ENCODE measurements around the gene KRT32. TPM values are rescaled to one million over a fixed set of nuclear protein-coding genes. Genes with fewer than 3 reads are reported as not detected.

KRT32 gene
- total RNA-seq, 1 donor from 2014 or later, result not detected

GRCh38 chr17:41505809-41506767, 38.9 kb upstream of the KRT32 start:
- Histone ChIP-seq H3K9ac (no peak overlapping the region), H3F3A (ENCODE audit: low read depth) (no peaks in the 10 kb centered on the region), H3K4me3 (no peak overlapping the region), H4K20me1 (ENCODE audit: low read depth) (no peaks in the 10 kb centered on the region), H3K4me2 (no peak overlapping the region), H3K79me2 (ENCODE audit: low read depth) (no peaks in the 10 kb centered on the region), H2AFZ (replicated peaks) (no peak overlapping the region), H3K9me3 (ENCODE audit: low read depth) (no peaks in the 10 kb centered on the region), H3K27ac (no peak overlapping the region), H3K4me1 (peaks cover 11% of the 10 kb centered on the region), H3K27me3 (no peaks in the 10 kb centered on the region), H3K36me3 (no peaks in the 10 kb centered on the region)
- Mint-ChIP-seq H3K36me3 (no peaks in the 10 kb centered on the region), H3K4me3 (no peak overlapping the region), H3K4me1 (peaks cover 16% of the 10 kb centered on the region), H3K27ac (peak overlapping the region; percentile 79), H3K9me3 (no peaks in the 10 kb centered on the region), H3K27me3 (ENCODE audit: insufficient read depth, low read depth) (peaks cover 9% of the 10 kb centered on the region)
- no peak for TF ChIP-seq EZH2phosphoT487 (IDR thresholded peaks at IDR 0.05)
- no peak for TF ChIP-seq CTCF (IDR thresholded peaks at IDR 0.05)
- no peak for TF ChIP-seq EZH2 (IDR thresholded peaks at IDR 0.05)
- DNase-seq (ENCODE audit: low spot score), result no peak

GRCh38 chr17:41505007-41505808, 38.0 kb upstream of the KRT32 start, which contains the start of gene KRT13:
KRT13 (minus strand) TSS chr17:41505612; CDS start chr17:41505550, 62 bp downstream.
- Histone ChIP-seq H3K4me1 (peaks cover 9% of the 10 kb centered on the region), H3K4me2 (no peak within 1 kb of the TSS), H3K9ac (no peak within 1 kb of the TSS), H3K36me3 (no peaks in the 10 kb centered on the region), H3K4me3 (no peak within 1 kb of the TSS), H2AFZ (replicated peaks) (no peak within 1 kb of the TSS), H3K27me3 (no peaks in the 10 kb centered on the region), H3K79me2 (ENCODE audit: low read depth) (no peaks in the 10 kb centered on the region), H3F3A (ENCODE audit: low read depth) (no peaks in the 10 kb centered on the region), H3K27ac (no peak within 1 kb of the TSS), H4K20me1 (ENCODE audit: low read depth) (no peaks in the 10 kb centered on the region), H3K9me3 (ENCODE audit: low read depth) (no peaks in the 10 kb centered on the region)
- H3K4me1 Mint-ChIP-seq, result peaks cover 11% of the 10 kb centered on the region
- no peaks in the 10 kb centered on the region for H3K9me3 Mint-ChIP-seq
- no peak for DNase-seq (ENCODE audit: low spot score)
- H3K36me3 Mint-ChIP-seq, result no peaks in the 10 kb centered on the region
- TF ChIP-seq EZH2phosphoT487 (IDR thresholded peaks at IDR 0.05) (no peak), EZH2 (IDR thresholded peaks at IDR 0.05) (no peak), CTCF (IDR thresholded peaks at IDR 0.05) (no peak)
- H3K4me3 Mint-ChIP-seq, result no peak within 1 kb of the TSS
- peak within 1 kb of the TSS; percentile 79 for H3K27ac Mint-ChIP-seq
- peaks cover 9% of the 10 kb centered on the region for H3K27me3 Mint-ChIP-seq (ENCODE audit: insufficient read depth, low read depth)

- H3K4me2 ChIP-seq, result no peak overlapping the region
- no peak overlapping the region for H3K27ac ChIP-seq
- peaks cover 9% of the 10 kb centered on the region for H3K27me3 Mint-ChIP-seq (ENCODE audit: insufficient read depth, low read depth)
- H4K20me1 ChIP-seq (ENCODE audit: low read depth), result no peaks in the 10 kb centered on the region
- no peak overlapping the region for H3K4me3 Mint-ChIP-seq
- no peaks in the 10 kb centered on the region for H3F3A ChIP-seq (ENCODE audit: low read depth)
- H2AFZ ChIP-seq (replicated peaks), result no peak overlapping the region
- no peaks in the 10 kb centered on the region for H3K79me2 ChIP-seq (ENCODE audit: low read depth)
- no peaks in the 10 kb centered on the region for H3K9me3 Mint-ChIP-seq
- H3K27ac Mint-ChIP-seq, result no peak overlapping the region
- no peaks in the 10 kb centered on the region for H3K36me3 Mint-ChIP-seq
- TF ChIP-seq CTCF (IDR thresholded peaks at IDR 0.05) (no peak), EZH2 (IDR thresholded peaks at IDR 0.05) (no peak), EZH2phosphoT487 (IDR thresholded peaks at IDR 0.05) (no peak)
- peaks cover 8% of the 10 kb centered on the region for H3K4me1 ChIP-seq
- H3K4me1 Mint-ChIP-seq, result peaks cover 11% of the 10 kb centered on the region
- H3K9ac ChIP-seq, result no peak overlapping the region
- no peaks in the 10 kb centered on the region for H3K36me3 ChIP-seq
- H3K4me3 ChIP-seq, result no peak overlapping the region
- H3K9me3 ChIP-seq (ENCODE audit: low read depth), result no peaks in the 10 kb centered on the region
- no peaks in the 10 kb centered on the region for H3K27me3 ChIP-seq
- DNase-seq (ENCODE audit: low spot score), result no peak
These were observed 37.2 kb upstream of the KRT32 start for GRCh38 chr17:41504246-41504977.
